LoVo (cell line): ENCODE measurements around the gene ALOX5AP.

ENCODE experiments used
- DNase-seq: peaks from one replicate; pipeline ENCODE4 v3.0.0-alpha.2; 2016; ENCODE audit warnings: low spot score

Gene ALOX5AP

GRCh38 chr13:30714629-30715371 is 20.5 kb upstream of the ALOX5AP start:
- DNase-seq = no peak

- DNase-seq = no peak
These were observed 20.0 kb upstream of the ALOX5AP start for GRCh38 chr13:30715372-30715756.

GRCh38 chr13:30715837-30716236 is 19.5 kb upstream of the ALOX5AP start:
- DNase-seq = no peak

GRCh38 chr13:30718661-30719524 is 16.4 kb upstream of the ALOX5AP start:
- peak; percentile 49 for DNase-seq

- no peak for DNase-seq
These were observed 15.8 kb upstream of the ALOX5AP start for GRCh38 chr13:30719525-30719914.

- no peak for DNase-seq
These were observed 15.0 kb upstream of the ALOX5AP start for GRCh38 chr13:30720172-30720869.

- no peak for DNase-seq
These were observed 13.4 kb upstream of the ALOX5AP start for GRCh38 chr13:30721936-30722335.

- no peak for DNase-seq
These were observed 13.0 kb upstream of the ALOX5AP start for GRCh38 chr13:30722361-30722760.

GRCh38 chr13:30724778-30725177 is 10.6 kb upstream of the ALOX5AP start:
- no peak for DNase-seq

- no peak for DNase-seq
These were observed 9.8 kb upstream of the ALOX5AP start for GRCh38 chr13:30725326-30726085.

- no peak for DNase-seq
These were observed 9.2 kb upstream of the ALOX5AP start for GRCh38 chr13:30726192-30726591.

GRCh38 chr13:30727491-30728355 is 7.6 kb upstream of the ALOX5AP start:
- DNase-seq = no peak

- no peak for DNase-seq
These were observed 5.5 kb upstream of the ALOX5AP start for GRCh38 chr13:30729801-30730200.

- no peak for DNase-seq
These were observed 4.8 kb upstream of the ALOX5AP start for GRCh38 chr13:30730526-30730925.

GRCh38 chr13:30731361-30732045 is 3.8 kb upstream of the ALOX5AP start:
- DNase-seq = no peak

GRCh38 chr13:30732046-30732390 is 3.3 kb upstream of the ALOX5AP start:
- no peak for DNase-seq

- DNase-seq = no peak
These were observed 904 bp upstream of the ALOX5AP start for GRCh38 chr13:30734439-30734838.

- no peak for DNase-seq
These were observed 481 bp downstream of the ALOX5AP start for GRCh38 chr13:30735872-30736175.

- no peak for DNase-seq
These were observed 1.3 kb downstream of the ALOX5AP start for GRCh38 chr13:30736461-30737320.
